Measurements from ENCODE around the gene GDPD3. TPM values are rescaled to one million over a fixed set of nuclear protein-coding genes. Genes with fewer than 3 reads are reported as not detected.
A peak's percentile ranks its signal among the peaks of the same experiment; 100 is the strongest.

The GDPD3 gene
- 4.3 and 4.6 TPM in 2 replicates for total RNA-seq (2013; cell fraction: nucleolus; rRNA removed)
- total RNA-seq (2014; rRNA removed) (0.65 and 1.9 TPM in 2 replicates), total RNA-seq (2014; rRNA removed; fragmentation: Illumina TruSeq; extraction: Trizol) (0.98 and 1.1 TPM in 2 replicates), total RNA-seq (2021) (1.9 and 3.3 TPM in 2 replicates), polyA plus RNA-seq (2011; rRNA removed) (0.53 and 1.4 TPM in 2 replicates), polyA plus RNA-seq (2014; fragmentation: Illumina TruSeq; extraction: Trizol) (0.81 and 0.85 TPM in 2 replicates), polyA plus RNA-seq (2014; fragmentation: Nextera tagmentation; extraction: Ambion mirVana) (under 1 TPM; 0.37 to 0.95 TPM), polyA plus RNA-seq (2014; rRNA removed) (2.3 and 2.7 TPM in 2 replicates), polyA plus RNA-seq (2016; fragmentation: Nextera tagmentation; extraction: Ambion mirVana) (under 1 TPM; 0.29 to 0.53 TPM), polyA minus RNA-seq (2011; rRNA and poly(A)+ RNA removed) (0.22 and 0.62 TPM in 2 replicates), Bru-seq, nascent RNA (percentile 42 among the genes with signal in this experiment), BruChase-seq, experiment 1, labeled RNA remaining after a 6-hour chase (percentile 47 among the genes with signal in this experiment), BruChase-seq, experiment 2, labeled RNA remaining after a 2-hour chase (percentile 46 among the genes with signal in this experiment)
- 0.97 TPM for polyA plus RNA-seq (2011; ENCODE audit: low read depth)
- 0.58 and 0.65 TPM in 2 replicates for polyA plus RNA-seq (2011; cell fraction: cytosol; rRNA removed)
- 12.1 and 13.3 TPM in 2 replicates for polyA plus RNA-seq (2011; cell fraction: nucleus; rRNA removed)
- polyA plus RNA-seq (2012), result 2.4 and 3.1 TPM in 2 replicates
- not detected in 2 replicates for polyA minus RNA-seq (2011; cell fraction: cytosol; rRNA and poly(A)+ RNA removed)
- 0.85 and 2.6 TPM in 2 replicates for polyA minus RNA-seq (2011; cell fraction: nucleus; rRNA and poly(A)+ RNA removed)
- long read RNA-seq, experiment 1, result 0 reads
- long read RNA-seq, experiment 2, result 0 reads

DNA sequence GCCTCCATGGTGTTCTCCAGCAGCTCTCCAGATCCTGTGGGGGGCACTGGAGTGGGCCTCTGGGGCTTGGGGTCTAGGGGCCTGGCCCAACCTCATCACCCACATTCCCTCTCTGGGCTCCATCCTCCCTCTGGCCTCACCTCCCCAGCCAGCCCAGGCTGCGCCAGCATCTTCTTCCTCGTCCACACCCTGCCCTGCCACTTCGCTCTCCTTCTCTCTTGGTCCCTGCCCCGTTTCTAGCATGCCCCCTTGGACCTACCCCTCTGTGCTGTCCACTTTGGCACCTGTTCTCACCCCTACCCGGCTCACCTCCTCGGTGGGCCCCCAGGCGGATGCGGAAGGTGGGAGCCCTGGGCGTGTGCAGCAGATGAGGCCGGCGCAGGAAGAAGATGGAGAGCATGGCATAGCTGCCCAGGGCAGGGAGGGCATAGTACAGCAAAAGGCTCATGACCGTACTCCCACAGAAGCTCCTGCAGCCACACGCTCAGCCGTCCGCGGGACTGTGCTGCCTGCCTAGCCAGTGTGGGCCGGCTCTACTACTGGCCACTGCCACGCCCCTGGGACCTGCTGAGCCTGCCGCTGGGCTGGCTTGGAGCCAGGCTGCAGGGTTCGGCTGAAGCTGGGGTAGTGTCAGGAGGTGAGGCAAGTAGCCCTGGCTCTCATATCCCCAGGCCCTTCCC is at the start of gene GDPD3:
Gene GDPD3, minus strand, starts transcription at position 507 of the 680 bp plus-strand sequence. Its CDS starts 59 bp downstream, at position 448.
- RAD21 ChIA-PET (ENCODE audit: unreplicated experiment), result interaction anchor here (1.2 to 3.0 kb wide), 4 partner anchors 21 to 70 kb away, joined by 3 to 13 read pairs (median 4); partner anchors contain the start of genes CORO1A and TBX6
- no peak for FAIRE-seq
- Histone ChIP-seq H3K4me2 (ENCODE audit: control insufficient read depth, insufficient read depth) (no peak within 1 kb of the TSS), H2AFZ (ENCODE audit: control insufficient read depth, low read depth, low read length) (no peak within 1 kb of the TSS), H4K20me1 (ENCODE audit: control insufficient read depth, insufficient read depth) (no peaks in the 10 kb centered on the region), H3K79me2 (ENCODE audit: control insufficient read depth, insufficient read depth, low read length) (no peaks in the 10 kb centered on the region), H3K9me3 (replicated peaks; ENCODE audit: control insufficient read depth, insufficient read depth, low read length) (no peaks in the 10 kb centered on the region), H3K27ac (ENCODE audit: control insufficient read depth, insufficient read depth) (no peak within 1 kb of the TSS), H3K4me1 (ENCODE audit: control insufficient read depth, insufficient read depth, low read length) (peaks cover 2% of the 10 kb centered on the region), H3K4me3 (no peak within 1 kb of the TSS), H3K27me3 (replicated peaks in 1 of 2; ENCODE audit: control insufficient read depth in 2 of 2, insufficient read depth in 2 of 2, low read length in 1 of 2) (no peaks in the 10 kb centered on the region), H3K36me3 (ENCODE audit: control insufficient read depth in 2 of 2, insufficient read depth in 2 of 2, low read length in 1 of 2) (no peaks in the 10 kb centered on the region; a peak in 1 of 4 replicates), H3K9ac (ENCODE audit: control insufficient read depth, insufficient read depth, low read length) (no peak within 1 kb of the TSS)
- POLR2A ChIA-PET, result no interaction called here
- no peak for DNase-seq (ENCODE audit: low read depth, low spot score)
- SMC1A ChIA-PET (ENCODE audit: uncharacterized antibody, unreplicated experiment), result interaction anchor here (1.1 to 1.6 kb wide), 2 partner anchors 21 to 231 kb away, joined by 3 to 6 read pairs; partner anchors contain the start of gene TBX6
- intact Hi-C loops (cut with micrococcal nuclease; ENCODE audit: unreplicated experiment), result no loop called here
- in situ Hi-C loops (cut with MboI), result no loop called here
- no TSS peak for BruUV-seq (replicated peaks)
- TF ChIP-seq POLR2A (IDR thresholded peaks at IDR 0.05; ENCODE audit: low read depth, low read length) (peak; percentile 22; the same call in 1 of the 2 replicates), EED (IDR thresholded peaks at IDR 0.05; ENCODE audit: low read depth) (0 out of 2 replicates have a peak, but pooled peaks have one; percentile 1), ZSCAN29 (IDR thresholded peaks at IDR 0.05) (no peak), SUPT20H (IDR thresholded peaks at IDR 0.05; ENCODE audit: borderline replicate concordance, control insufficient read depth, low read depth, low read length) (no peak)
- WGBS (ENCODE audit: insufficient coverage, insufficient replicate concordance, low lambda C conversion rate, missing lambda C conversion rate), result 82% methylated on average over 20 of the region's 20 CpGs
- CTCF ChIA-PET, result interaction anchor here (1.5 to 3.0 kb wide), 6 partner anchors 8 to 73 kb away, joined by 3 to 22 read pairs (median 10); partner anchors contain the start of genes MAPK3 and TBX6
- peak; percentile 9; the same call in 2 of the 3 replicates for ATAC-seq
